Activated T-helper 1 cell treated with anti-CD3 and anti-CD28 coated beads, Interleukin-12 subunit alpha, Interleukin-12 subunit beta, Interleukin-2, Interleukin-4 antibody, amounts not matched to agents 30 ng/mL and 10 ng/mL and 1 ng/mL, durations not matched to agents 14 hours and 24 hours and 36 hours (primary cell): ENCODE measurements around the gene IFT122. TPM values are rescaled to one million over a fixed set of nuclear protein-coding genes. Genes with fewer than 3 reads are reported as not detected.

Source experiments
- DNase-seq: peaks from one replicate; pipeline ENCODE4 v3.0.0; 2021; ENCODE audit warnings: low spot score
- H3K27ac Mint-ChIP-seq: one replicate; pipeline ENCODE4 v1.8.0; 2021; ENCODE audit warnings: mild to moderate bottlenecking, mixed read lengths
- H3K27me3 Mint-ChIP-seq: one replicate; pipeline ENCODE4 v1.8.0; 2022; ENCODE audit warnings: mild to moderate bottlenecking, moderate library complexity, mixed read lengths; ENCODE audit not compliant: insufficient read depth
- H3K36me3 Mint-ChIP-seq: one replicate; pipeline ENCODE4 v1.8.0; 2021; ENCODE audit warnings: low read depth, mixed read lengths
- H3K4me1 Mint-ChIP-seq: one replicate; pipeline ENCODE4 v1.8.0; 2021; ENCODE audit warnings: low read depth, mixed read lengths
- H3K4me3 Mint-ChIP-seq: one replicate; pipeline ENCODE4 v1.8.0; 2021; ENCODE audit warnings: mild to moderate bottlenecking, moderate library complexity, mixed read lengths
- H3K9me3 Mint-ChIP-seq: one replicate; pipeline ENCODE4 v1.8.0; 2021; ENCODE audit warnings: mixed read lengths
- intact Hi-C: fragments of 100-400 bp; cut with micrococcal nuclease; formaldehyde crosslinking; loops from one replicate; pipeline ENCODE4 v1.15.1; 2024
- total RNA-seq: library from RNA; stranded (reverse); gene quantifications from 2 replicates; pipeline ENCODE4 v1.2.3, GENCODE V29; 2022

Gene IFT122
- total RNA-seq, 1 donor from 2014 or later: 10.0 TPM

DNA sequence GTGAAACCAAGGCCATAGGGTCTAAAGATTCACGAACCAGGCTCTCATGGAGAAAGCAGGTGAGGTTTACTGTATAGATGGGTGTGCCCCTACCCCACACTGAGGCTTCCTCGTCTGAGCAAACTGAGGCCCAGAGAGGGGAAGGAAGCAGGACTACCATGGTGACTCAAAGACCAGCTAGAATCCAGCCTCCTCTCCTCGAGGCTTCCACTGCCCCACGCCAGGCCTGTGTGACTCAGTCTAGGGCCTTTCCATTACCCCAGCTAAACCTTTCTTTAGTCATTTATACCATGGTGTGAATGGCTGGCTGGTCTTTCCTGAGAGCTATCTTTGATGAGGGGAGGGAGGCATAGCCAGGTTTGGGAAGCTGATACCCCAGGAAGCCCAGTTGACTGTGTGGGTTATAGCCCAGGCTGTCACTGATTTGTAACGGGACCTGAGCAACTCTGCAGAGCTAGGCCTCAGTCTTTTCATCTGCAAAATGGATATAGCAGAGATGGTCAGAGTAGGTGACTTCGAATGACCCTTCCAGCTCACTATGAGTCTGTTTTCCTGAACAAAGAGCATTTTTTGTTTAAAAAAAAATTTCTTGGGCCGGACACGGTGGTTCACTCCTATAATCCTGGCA lies 85.4 kb downstream of the IFT122 start:
- Mint-ChIP-seq H3K4me1 (no peaks in the 10 kb centered on the region), H3K27me3 (no peaks in the 10 kb centered on the region), H3K9me3 (no peaks in the 10 kb centered on the region), H3K4me3 (no peak overlapping the region), H3K36me3 (no peaks in the 10 kb centered on the region), H3K27ac (no peak overlapping the region)
- intact Hi-C loops: no loop called here
- DNase-seq: no peak

DNA sequence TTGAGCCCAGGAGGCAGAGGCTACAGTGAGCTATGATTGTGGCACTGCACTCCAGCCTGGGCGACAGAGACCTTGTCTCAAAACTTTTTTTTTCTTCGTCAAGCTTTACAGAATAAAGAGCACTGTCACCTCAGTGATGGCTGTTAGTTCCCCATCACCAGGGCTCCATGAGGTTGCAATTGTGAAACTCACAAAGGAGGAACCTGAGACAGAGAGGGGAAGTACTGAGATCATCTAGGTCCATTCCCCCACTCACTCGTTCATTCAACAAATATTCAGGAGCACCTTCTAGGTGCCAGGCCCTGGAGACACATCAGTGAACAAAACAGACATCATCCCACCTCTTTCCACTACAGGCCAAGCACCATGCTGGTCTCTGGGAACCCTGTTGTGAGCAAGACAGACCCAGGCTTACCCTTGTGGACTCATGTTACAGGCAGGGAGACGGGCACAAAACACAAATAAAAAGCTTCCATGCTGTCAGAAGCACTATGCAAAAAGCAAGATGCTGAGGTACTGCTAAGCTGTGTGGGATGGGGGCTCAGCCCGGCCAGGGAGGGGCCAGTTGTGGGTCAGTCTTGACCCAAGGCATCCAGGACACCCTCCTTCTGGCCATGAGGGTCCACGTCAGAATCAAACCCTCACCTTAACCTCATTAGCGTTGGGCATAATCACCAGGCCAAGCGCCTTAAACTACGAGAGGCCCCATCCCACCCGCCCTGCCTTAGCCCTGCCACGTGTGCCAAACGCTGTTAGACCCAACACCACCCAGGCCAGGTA lies 86.3 kb downstream of the IFT122 start:
- intact Hi-C loops: no loop called here
- H3K27me3 Mint-ChIP-seq: no peaks in the 10 kb centered on the region
- H3K27ac Mint-ChIP-seq: no peak overlapping the region
- no peaks in the 10 kb centered on the region for H3K9me3 Mint-ChIP-seq
- H3K36me3 Mint-ChIP-seq: no peaks in the 10 kb centered on the region
- H3K4me3 Mint-ChIP-seq: no peak overlapping the region
- no peak for DNase-seq
- no peaks in the 10 kb centered on the region for H3K4me1 Mint-ChIP-seq

DNA sequence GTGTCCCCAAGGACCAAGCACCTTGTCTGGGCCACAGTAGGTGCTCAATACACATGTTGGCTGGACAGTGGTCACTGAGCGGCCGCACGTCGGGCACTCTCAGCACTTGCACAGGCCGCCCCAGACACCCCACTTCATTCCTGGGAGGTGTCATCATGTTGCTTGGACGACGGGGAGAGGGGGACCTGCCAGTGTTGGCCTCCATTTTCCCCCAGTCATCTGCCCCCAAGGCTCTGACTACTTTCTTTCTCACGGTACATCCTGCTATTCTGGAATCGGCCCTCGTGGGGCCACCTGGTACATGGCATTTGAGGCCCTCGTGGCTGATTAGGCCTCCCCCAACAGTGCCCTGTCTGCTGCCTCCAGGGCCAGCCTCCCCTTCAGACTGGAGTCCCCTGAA lies 87.2 kb downstream of the IFT122 start:
- H3K4me1 Mint-ChIP-seq: no peaks in the 10 kb centered on the region
- H3K36me3 Mint-ChIP-seq: no peaks in the 10 kb centered on the region
- H3K27ac Mint-ChIP-seq: no peak overlapping the region
- no peak overlapping the region for H3K4me3 Mint-ChIP-seq
- no peaks in the 10 kb centered on the region for H3K9me3 Mint-ChIP-seq
- intact Hi-C loops: no loop called here
- DNase-seq: no peak
- H3K27me3 Mint-ChIP-seq: no peaks in the 10 kb centered on the region

DNA sequence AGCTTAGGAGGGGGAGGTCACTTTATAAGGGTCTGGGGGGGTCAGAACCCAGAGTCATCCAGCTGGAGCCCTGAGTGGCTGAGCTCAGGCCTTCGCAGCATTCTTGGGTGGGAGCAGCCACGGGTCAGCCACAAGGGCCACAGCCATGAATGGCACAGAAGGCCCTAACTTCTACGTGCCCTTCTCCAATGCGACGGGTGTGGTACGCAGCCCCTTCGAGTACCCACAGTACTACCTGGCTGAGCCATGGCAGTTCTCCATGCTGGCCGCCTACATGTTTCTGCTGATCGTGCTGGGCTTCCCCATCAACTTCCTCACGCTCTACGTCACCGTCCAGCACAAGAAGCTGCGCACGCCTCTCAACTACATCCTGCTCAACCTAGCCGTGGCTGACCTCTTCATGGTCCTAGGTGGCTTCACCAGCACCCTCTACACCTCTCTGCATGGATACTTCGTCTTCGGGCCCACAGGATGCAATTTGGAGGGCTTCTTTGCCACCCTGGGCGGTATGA lies 88.6 kb downstream of the IFT122 start, which contains the start of gene RHO:
TSS of gene RHO (plus strand) at position 51 of the 512 bp plus-strand sequence. CDS start at position 146, 95 bp downstream.
- Mint-ChIP-seq H3K4me3 (no peak within 1 kb of the TSS), H3K9me3 (no peaks in the 10 kb centered on the region), H3K36me3 (no peaks in the 10 kb centered on the region), H3K27ac (no peak within 1 kb of the TSS), H3K4me1 (no peaks in the 10 kb centered on the region), H3K27me3 (no peaks in the 10 kb centered on the region)
- DNase-seq: no peak
- intact Hi-C loops: no loop called here

DNA sequence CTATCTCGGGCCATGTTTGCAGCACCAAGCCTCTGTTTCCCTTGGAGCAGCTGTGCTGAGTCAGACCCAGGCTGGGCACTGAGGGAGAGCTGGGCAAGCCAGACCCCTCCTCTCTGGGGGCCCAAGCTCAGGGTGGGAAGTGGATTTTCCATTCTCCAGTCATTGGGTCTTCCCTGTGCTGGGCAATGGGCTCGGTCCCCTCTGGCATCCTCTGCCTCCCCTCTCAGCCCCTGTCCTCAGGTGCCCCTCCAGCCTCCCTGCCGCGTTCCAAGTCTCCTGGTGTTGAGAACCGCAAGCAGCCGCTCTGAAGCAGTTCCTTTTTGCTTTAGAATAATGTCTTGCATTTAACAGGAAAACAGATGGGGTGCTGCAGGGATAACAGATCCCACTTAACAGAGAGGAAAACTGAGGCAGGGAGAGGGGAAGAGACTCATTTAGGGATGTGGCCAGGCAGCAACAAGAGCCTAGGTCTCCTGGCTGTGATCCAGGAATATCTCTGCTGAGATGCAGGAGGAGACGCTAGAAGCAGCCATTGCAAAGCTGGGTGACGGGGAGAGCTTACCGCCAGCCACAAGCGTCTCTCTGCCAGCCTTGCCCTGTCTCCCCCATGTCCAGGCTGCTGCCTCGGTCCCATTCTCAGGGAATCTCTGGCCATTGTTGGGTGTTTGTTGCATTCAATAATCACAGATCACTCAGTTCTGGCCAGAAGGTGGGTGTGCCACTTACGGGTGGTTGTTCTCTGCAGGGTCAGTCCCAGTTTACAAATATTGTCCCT lies 89.6 kb downstream of the IFT122 start:
- intact Hi-C loops: no loop called here
- Mint-ChIP-seq H3K36me3 (no peaks in the 10 kb centered on the region), H3K4me3 (no peak overlapping the region), H3K27me3 (no peaks in the 10 kb centered on the region), H3K9me3 (no peaks in the 10 kb centered on the region), H3K27ac (no peak overlapping the region), H3K4me1 (no peaks in the 10 kb centered on the region)
- no peak for DNase-seq

DNA sequence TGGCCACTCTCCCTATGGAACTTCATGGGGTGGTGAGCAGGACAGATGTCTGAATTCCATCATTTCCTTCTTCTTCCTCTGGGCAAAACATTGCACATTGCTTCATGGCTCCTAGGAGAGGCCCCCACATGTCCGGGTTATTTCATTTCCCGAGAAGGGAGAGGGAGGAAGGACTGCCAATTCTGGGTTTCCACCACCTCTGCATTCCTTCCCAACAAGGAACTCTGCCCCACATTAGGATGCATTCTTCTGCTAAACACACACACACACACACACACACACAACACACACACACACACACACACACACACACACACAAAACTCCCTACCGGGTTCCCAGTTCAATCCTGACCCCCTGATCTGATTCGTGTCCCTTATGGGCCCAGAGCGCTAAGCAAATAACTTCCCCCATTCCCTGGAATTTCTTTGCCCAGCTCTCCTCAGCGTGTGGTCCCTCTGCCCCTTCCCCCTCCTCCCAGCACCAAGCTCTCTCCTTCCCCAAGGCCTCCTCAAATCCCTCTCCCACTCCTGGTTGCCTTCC lies 90.3 kb downstream of the IFT122 start:
- Mint-ChIP-seq H3K36me3 (no peaks in the 10 kb centered on the region), H3K9me3 (no peaks in the 10 kb centered on the region), H3K27ac (no peak overlapping the region), H3K4me1 (no peaks in the 10 kb centered on the region), H3K4me3 (no peak overlapping the region), H3K27me3 (no peaks in the 10 kb centered on the region)
- DNase-seq: no peak
- intact Hi-C loops: no loop called here

DNA sequence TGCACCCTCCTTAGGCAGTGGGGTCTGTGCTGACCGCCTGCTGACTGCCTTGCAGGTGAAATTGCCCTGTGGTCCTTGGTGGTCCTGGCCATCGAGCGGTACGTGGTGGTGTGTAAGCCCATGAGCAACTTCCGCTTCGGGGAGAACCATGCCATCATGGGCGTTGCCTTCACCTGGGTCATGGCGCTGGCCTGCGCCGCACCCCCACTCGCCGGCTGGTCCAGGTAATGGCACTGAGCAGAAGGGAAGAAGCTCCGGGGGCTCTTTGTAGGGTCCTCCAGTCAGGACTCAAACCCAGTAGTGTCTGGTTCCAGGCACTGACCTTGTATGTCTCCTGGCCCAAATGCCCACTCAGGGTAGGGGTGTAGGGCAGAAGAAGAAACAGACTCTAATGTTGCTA lies 90.8 kb downstream of the IFT122 start:
- Mint-ChIP-seq H3K27me3 (no peaks in the 10 kb centered on the region), H3K27ac (no peak overlapping the region), H3K36me3 (no peaks in the 10 kb centered on the region), H3K4me1 (no peaks in the 10 kb centered on the region), H3K4me3 (no peak overlapping the region), H3K9me3 (no peaks in the 10 kb centered on the region)
- no peak for DNase-seq
- intact Hi-C loops: no loop called here

DNA sequence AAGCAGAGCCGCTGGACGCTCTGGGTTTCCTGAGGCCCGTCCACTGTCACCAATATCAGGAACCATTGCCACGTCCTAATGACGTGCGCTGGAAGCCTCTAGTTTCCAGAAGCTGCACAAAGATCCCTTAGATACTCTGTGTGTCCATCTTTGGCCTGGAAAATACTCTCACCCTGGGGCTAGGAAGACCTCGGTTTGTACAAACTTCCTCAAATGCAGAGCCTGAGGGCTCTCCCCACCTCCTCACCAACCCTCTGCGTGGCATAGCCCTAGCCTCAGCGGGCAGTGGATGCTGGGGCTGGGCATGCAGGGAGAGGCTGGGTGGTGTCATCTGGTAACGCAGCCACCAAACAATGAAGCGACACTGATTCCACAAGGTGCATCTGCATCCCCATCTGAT lies 91.7 kb downstream of the IFT122 start:
- H3K36me3 Mint-ChIP-seq: no peaks in the 10 kb centered on the region
- no peaks in the 10 kb centered on the region for H3K9me3 Mint-ChIP-seq
- H3K4me1 Mint-ChIP-seq: no peaks in the 10 kb centered on the region
- no peaks in the 10 kb centered on the region for H3K27me3 Mint-ChIP-seq
- H3K27ac Mint-ChIP-seq: no peak overlapping the region
- DNase-seq: no peak
- intact Hi-C loops: no loop called here
- H3K4me3 Mint-ChIP-seq: no peak overlapping the region

DNA sequence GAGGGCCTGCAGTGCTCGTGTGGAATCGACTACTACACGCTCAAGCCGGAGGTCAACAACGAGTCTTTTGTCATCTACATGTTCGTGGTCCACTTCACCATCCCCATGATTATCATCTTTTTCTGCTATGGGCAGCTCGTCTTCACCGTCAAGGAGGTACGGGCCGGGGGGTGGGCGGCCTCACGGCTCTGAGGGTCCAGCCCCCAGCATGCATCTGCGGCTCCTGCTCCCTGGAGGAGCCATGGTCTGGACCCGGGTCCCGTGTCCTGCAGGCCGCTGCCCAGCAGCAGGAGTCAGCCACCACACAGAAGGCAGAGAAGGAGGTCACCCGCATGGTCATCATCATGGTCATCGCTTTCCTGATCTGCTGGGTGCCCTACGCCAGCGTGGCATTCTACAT lies 92.2 kb downstream of the IFT122 start:
- Mint-ChIP-seq H3K36me3 (no peaks in the 10 kb centered on the region), H3K27me3 (peaks cover 3% of the 10 kb centered on the region), H3K27ac (no peak overlapping the region), H3K4me1 (no peaks in the 10 kb centered on the region), H3K9me3 (no peaks in the 10 kb centered on the region), H3K4me3 (no peak overlapping the region)
- DNase-seq: no peak
- intact Hi-C loops: no loop called here

DNA sequence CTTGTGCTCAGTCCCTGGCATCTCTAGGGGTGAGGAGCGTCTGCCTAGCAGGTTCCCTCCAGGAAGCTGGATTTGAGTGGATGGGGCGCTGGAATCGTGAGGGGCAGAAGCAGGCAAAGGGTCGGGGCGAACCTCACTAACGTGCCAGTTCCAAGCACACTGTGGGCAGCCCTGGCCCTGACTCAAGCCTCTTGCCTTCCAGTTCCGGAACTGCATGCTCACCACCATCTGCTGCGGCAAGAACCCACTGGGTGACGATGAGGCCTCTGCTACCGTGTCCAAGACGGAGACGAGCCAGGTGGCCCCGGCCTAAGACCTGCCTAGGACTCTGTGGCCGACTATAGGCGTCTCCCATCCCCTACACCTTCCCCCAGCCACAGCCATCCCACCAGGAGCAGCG lies 93.4 kb downstream of the IFT122 start:
- Mint-ChIP-seq H3K27ac (no peak overlapping the region), H3K27me3 (peaks cover 4% of the 10 kb centered on the region), H3K36me3 (no peaks in the 10 kb centered on the region), H3K9me3 (no peaks in the 10 kb centered on the region), H3K4me3 (no peak overlapping the region), H3K4me1 (no peaks in the 10 kb centered on the region)
- intact Hi-C loops: no loop called here
- DNase-seq: no peak

DNA sequence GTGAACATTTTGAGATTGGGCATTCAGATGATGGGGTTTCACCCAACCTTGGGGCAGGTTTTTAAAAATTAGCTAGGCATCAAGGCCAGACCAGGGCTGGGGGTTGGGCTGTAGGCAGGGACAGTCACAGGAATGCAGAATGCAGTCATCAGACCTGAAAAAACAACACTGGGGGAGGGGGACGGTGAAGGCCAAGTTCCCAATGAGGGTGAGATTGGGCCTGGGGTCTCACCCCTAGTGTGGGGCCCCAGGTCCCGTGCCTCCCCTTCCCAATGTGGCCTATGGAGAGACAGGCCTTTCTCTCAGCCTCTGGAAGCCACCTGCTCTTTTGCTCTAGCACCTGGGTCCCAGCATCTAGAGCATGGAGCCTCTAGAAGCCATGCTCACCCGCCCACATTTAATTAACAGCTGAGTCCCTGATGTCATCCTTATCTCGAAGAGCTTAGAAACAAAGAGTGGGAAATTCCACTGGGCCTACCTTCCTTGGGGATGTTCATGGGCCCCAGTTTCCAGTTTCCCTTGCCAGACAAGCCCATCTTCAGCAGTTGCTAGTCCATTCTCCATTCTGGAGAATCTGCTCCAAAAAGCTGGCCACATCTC lies 94.5 kb downstream of the IFT122 start:
- no peak for DNase-seq
- no peak overlapping the region for H3K4me3 Mint-ChIP-seq
- intact Hi-C loops: no loop called here
- H3K27ac Mint-ChIP-seq: no peak overlapping the region
- H3K36me3 Mint-ChIP-seq: no peaks in the 10 kb centered on the region
- no peaks in the 10 kb centered on the region for H3K4me1 Mint-ChIP-seq
- H3K9me3 Mint-ChIP-seq: no peaks in the 10 kb centered on the region
- H3K27me3 Mint-ChIP-seq: peaks cover 7% of the 10 kb centered on the region

DNA sequence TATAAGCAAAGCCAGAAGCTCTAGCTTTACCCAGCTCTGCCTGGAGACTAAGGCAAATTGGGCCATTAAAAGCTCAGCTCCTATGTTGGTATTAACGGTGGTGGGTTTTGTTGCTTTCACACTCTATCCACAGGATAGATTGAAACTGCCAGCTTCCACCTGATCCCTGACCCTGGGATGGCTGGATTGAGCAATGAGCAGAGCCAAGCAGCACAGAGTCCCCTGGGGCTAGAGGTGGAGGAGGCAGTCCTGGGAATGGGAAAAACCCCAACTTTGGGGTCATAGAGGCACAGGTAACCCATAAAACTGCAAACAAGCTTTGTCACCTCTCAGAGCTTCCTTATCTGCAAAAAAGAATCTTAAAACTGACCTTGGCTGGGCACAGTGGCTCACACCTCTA lies 95.1 kb downstream of the IFT122 start:
- Mint-ChIP-seq H3K27me3 (peaks cover 7% of the 10 kb centered on the region), H3K4me1 (no peaks in the 10 kb centered on the region), H3K27ac (no peak overlapping the region), H3K4me3 (no peak overlapping the region), H3K9me3 (no peaks in the 10 kb centered on the region), H3K36me3 (no peaks in the 10 kb centered on the region)
- DNase-seq: no peak
- intact Hi-C loops: no loop called here

DNA sequence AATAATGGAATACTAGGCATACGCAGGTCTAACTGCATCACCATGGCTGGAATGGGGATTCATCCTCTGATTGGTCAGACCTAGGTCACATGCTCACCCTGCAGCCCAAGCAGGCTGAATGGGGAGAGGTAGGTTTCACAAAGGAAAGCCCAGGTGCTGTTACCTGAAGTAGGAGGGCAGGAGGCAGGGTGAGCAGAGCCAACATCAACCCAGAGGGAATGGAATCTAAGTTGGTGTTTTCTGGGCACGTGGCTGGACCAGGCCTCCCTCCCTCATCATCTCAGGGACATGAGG lies 96.3 kb downstream of the IFT122 start:
- DNase-seq: no peak
- intact Hi-C loops: no loop called here
- no peaks in the 10 kb centered on the region for H3K9me3 Mint-ChIP-seq
- H3K4me3 Mint-ChIP-seq: no peak overlapping the region
- no peaks in the 10 kb centered on the region for H3K4me1 Mint-ChIP-seq
- no peak overlapping the region for H3K27ac Mint-ChIP-seq
- no peaks in the 10 kb centered on the region for H3K36me3 Mint-ChIP-seq
- peaks cover 7% of the 10 kb centered on the region for H3K27me3 Mint-ChIP-seq
